T47D (cell line): Measurements from ENCODE around the gene KLHL29.

Experiments used
- DNase-seq, 2 experiments: peaks; one replicate each; pipeline versions ENCODE4 v3.0.0 to v3.0.0-alpha.2; 2011 to 2012; ENCODE audit warnings: low read depth in 1 of 2, low spot score in 1 of 2
- JUND ChIP-seq: IDR thresholded peaks from 2 replicates; pipeline ENCODE4 v1.6.1; 2012; ENCODE audit warnings: low read depth
- in situ Hi-C: cut with HindIII; loops from 2 replicates; pipeline ENCODE4 v1.10.0; 2016; ENCODE audit warnings: low sequenced_read_pairs, low pct_unique_long_range_greater_than_20kb

KLHL29 gene

DNA sequence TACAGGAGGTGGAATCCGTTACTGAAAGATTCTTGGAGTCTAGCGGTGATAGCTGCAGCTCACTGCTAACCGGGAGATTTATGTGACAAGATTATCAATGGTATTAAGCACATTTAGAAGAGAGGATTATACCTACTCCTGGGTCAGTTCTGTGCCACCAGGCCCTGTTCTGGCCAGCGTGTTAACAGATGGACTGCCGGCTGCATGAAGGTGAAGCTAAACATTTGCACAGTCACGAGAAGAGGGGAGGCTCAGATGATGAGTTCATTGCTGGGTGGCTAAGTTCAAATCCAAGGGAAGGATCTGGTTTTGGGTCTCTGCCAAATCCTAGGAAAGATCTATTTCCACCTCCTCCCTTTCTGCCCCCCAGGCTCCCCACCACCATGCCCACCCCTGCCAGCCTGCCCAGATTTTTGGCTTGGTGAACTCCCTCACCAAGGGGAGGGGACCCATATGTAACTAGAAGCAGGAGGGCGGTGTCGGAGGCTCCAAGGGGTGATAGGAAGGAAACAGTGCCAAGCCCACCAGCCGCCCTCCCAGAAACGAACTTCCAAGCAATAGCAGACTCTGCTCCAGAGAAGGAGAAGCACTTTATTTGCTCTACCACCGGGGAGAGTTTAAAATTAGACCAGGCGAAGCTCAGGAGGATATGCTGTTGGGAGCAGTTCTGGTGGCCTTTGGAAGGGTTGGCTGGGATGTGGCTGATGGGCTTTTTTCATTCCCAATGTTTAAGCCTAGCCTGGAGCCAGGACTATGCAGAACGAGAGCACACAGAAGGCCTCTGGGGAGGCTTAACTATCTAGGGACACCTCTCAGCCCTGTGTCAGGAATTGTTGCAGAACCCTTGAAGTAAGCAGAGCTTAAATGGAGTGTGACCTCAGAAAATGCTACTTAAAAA is 200.5 kb downstream of the KLHL29 start:
- in situ Hi-C loops = no loop called here
- no peak for TF ChIP-seq JUND
- DNase-seq = no peak

DNA sequence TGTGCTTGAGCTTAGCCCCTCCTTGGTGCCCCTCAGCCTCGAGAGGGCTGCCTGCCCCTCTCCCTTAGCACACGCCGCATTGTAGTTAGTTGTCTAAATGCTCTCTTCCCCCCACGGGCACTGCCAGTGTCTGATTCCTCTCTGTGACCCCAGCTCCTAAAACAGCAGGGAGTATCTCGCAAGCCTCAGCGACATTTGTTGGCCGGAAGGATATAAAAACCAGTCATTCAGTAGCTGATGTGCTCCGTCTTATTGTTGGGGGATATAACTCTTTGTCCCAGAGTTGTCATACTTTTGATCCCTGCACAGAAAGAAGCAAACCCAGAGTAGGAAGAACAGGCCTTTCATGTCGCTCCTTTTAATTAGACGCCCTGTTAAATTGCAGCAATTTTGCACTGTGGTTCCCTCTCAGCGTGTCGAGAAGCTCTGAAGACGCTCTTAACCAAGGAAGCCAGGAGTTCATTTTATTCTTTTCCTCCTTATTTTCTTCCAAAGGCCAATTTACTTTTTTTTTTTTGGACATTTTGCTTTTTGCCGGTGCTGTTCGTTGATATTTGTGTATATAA is 201.8 kb downstream of the KLHL29 start:
- in situ Hi-C loops = no loop called here
- TF ChIP-seq JUND = no peak
- DNase-seq = no peak

DNA sequence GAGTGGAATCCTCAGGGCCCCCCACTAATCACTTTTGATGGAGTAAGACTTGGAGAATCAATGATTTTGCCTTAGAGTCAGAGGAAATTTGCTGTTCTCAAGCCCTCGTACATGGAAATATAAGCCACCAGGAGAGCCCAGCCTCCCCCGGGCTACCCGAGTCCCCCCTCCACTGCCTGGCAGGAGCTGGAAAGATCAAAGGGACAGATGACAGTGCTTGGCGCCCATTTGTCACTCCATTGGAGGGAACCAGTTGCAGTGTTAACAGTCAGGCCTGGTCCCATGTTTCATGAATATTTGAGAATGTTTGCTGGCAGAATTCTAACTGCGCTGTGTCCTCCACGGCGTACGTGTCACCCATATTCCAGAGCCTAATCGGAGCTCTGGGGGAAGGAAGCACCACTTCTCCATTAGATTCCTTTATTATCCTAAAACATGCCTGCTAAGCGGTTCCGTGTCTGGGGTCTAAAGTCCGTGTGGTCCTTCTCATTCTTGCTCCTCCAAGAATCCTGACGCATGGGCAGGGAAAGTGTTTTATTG is 202.4 kb downstream of the KLHL29 start:
- no peak for TF ChIP-seq JUND
- no peak for DNase-seq
- in situ Hi-C loops = no loop called here

DNA sequence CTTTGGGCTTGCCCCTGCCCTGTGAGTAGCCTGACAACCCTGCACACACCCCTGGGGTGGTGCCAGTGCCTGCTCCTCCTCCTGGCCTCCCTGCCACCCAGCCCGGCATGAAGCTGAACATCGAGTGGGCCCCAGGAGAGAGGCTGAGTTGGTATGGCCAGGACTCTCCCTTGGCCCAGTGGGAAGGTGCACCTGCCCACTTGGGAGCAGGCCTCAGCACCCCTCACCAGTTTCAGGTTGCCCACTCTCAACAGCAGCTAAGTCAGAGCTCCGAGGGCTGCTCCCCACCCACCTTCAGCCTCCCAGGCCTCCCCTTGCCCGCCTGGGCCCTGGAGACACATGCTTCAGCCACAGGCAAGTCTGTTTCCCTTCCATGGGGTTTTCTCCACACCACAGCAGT is 203.1 kb downstream of the KLHL29 start:
- no peak for TF ChIP-seq JUND
- in situ Hi-C loops = no loop called here
- no peak for DNase-seq

DNA sequence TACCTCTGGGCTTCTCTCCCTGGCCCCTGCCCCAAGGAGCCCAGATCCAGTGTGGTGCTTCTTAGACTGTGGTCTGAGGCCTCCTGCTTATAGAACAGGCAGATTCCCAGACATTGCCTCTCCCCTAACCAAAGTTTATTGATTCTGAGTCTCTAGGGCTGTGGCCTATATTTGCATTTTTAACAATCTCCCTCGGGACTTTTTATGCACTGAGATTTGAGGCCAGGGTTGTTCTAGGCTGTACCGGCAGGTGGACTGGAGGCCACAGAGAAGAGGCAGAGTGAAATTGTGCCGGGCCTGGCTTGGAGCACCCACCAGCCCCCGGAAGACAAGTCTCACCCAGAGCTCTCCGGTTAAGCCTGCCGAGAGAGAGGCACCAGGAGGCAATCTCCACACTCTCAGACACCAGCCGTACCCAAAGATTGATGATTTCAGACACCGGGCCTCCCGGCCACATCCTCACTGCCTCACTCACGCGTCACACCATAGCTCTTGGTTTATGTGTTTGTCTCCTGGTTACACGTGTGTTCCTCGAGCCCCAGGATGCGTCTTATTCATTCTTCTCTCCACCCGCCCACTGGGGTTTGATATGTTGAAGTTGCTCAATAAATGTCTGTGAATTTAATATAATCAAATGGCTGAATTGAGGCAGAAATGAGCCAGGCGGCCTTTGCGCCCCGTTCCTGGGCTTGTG is 203.7 kb downstream of the KLHL29 start:
- no peak for TF ChIP-seq JUND
- DNase-seq = no peak
- in situ Hi-C loops = no loop called here

DNA sequence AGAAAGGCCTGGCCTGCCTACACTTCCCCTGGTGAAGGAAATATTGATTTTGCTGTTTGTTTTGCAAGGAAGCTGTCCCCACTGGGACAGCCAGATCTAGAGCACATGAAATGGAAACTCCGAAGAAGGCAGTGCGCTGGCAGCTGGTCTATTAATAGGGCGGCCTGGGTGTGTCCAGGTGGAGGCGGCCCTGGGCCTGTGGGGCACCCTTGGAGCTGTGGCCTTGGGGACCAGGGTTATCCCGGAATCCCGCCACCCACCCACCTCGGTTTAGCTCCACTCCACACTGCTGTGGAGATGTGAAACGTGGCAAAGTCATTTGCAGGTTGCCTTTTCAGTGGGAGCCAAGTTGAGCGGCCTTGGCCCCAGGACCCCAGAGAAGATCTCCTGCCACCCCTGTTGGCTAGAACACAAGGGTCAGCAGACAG is 204.3 kb downstream of the KLHL29 start:
- DNase-seq = no peak
- in situ Hi-C loops = no loop called here
- no peak for TF ChIP-seq JUND

DNA sequence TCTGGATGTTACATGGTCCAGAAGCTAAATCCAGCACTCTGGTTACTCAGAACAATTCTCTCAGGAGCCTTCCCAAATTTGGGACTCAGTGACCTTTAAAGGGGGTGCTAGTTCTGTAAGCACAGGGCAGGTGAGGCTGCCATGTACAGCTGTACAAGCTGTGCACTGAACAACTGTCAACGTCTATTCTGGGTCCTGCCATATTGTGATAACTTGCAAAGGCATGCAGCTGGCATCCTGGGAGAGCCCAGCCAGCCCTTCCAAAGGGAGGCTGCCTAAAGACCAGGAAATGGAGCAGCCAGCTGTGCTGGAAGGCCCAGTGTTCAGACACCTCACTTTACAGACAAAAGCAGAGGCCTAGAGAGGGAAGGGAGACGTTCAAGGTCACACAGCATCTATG is 204.8 kb downstream of the KLHL29 start:
- in situ Hi-C loops = no loop called here
- no peak for DNase-seq
- no peak for TF ChIP-seq JUND

- in situ Hi-C loops = no loop called here
- no peak for TF ChIP-seq JUND
- DNase-seq = no peak
These were observed 205.4 kb downstream of the KLHL29 start for GRCh38 chr2:23590241-23590869.

- no peak for DNase-seq
- TF ChIP-seq JUND = no peak
- in situ Hi-C loops = no loop called here
These were observed 206.1 kb downstream of the KLHL29 start for GRCh38 chr2:23591111-23591510.

DNA sequence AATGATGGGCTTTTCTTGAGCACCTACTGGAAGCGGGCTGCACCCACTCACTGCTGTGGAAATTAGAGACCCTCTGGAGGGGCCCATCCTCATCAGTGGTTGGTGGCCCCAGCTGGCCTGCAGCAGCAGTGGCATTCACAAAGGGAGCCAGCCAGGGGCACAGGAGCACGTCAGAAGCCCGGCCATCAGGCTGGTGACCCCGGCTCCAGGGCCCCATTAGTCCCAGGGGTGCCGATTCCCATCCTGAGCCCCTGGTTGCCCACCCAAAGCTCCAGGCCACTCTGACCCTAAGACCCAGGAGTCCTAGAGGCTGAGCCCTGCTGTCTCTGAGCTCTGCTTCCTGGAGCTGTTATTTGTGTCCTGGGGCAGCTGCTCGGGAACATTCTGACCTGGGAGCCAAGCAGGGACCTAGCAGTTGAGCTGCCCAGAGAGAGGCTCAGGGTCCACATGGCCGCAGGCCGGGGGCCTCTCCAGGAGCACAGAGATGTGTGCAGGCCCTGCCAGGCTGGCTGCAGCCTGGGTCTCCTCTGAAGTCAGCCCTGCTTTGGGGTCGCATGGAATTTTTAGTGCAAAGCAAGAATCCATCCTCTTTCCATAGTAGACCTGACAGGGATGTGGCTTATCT is 207.2 kb downstream of the KLHL29 start:
- DNase-seq = no peak
- no peak for TF ChIP-seq JUND
- in situ Hi-C loops = no loop called here

GRCh38 chr2:23592898-23593751 is 208.1 kb downstream of the KLHL29 start:
- in situ Hi-C loops = no loop called here
- no peak for DNase-seq
- no peak for TF ChIP-seq JUND
